ENCODE data around the gene CCDC9B. TPM values are rescaled to one million over a fixed set of nuclear protein-coding genes. Genes with fewer than 3 reads are reported as not detected.
A peak's percentile ranks its signal among the peaks of the same experiment; 100 is the strongest.

The CCDC9B gene
- total RNA-seq, 1 experiment from 2014 or later, result 1.4 TPM

DNA sequence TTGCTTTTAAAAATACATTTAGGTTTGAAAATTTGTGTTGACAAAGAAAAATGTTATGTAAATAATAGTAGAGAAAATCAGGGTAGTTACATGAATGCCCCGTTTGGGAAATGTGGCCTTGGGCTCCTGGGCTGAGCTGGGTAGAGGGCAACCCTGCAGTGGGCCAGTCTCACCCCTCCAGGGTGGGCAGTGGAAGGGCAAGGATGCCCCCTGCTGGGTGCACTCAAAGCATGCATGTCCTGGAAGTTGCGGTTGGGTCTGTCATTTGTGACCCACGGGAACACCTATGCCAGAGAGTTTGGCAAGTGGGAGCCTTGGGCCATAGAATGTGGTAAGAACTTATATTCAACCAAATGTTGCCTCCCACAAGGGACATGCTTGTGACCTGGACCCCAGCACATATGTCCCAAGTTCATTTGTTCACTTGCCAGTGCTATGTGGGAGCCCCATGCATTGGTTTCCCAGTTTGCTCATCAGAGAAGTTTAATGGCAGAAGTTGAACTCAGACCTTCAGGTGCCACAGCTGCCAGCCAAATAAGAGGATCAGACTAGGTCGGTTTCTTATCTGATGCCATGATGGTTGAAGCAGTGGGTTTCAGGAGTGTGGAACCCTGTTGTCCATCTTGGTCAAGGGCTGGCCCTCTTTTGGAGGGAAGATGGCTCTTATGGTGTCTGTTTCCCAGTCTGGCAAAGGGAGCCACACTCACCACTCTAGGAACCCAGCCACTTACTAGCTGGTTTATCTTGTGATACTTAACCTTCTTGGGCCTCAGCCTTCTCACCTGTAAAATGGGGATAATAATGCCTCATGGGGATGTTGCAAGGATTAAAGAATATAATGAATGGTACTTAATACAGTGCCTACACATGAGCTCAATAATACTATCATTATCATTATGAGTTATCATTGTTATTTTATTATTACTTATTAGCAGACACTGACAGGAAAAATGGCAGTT, 30.5 kb downstream of the CCDC9B start (continued):
- TF ChIP-seq ZNF532 (CRISPR knock-in tag; IDR thresholded peaks at IDR 0.05; ENCODE audit: borderline replicate concordance), result no peak
- TF ChIP-seq ZNF121 (CRISPR knock-in tag; IDR thresholded peaks at IDR 0.05), result 0 out of 2 replicates have a peak, but pooled peaks have one; percentile 37
- TF ChIP-seq, protein P1, sequence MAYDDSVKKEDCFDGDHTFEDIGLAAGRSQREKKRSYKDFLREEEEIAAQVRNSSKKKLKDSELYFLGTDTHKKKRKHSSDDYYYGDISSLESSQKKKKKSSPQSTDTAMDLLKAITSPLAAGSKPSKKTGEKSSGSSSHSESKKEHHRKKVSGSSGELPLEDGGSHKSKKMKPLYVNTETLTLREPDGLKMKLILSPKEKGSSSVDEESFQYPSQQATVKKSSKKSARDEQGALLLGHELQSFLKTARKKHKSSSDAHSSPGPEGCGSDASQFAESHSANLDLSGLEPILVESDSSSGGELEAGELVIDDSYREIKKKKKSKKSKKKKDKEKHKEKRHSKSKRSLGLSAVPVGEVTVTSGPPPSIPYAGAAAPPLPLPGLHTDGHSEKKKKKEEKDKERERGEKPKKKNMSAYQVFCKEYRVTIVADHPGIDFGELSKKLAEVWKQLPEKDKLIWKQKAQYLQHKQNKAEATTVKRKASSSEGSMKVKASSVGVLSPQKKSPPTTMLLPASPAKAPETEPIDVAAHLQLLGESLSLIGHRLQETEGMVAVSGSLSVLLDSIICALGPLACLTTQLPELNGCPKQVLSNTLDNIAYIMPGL (CRISPR knock-in tag; IDR thresholded peaks at IDR 0.05), result no peak
- TF ChIP-seq SP1 (CRISPR knock-in tag; conservative IDR thresholded peaks at IDR 0.05), result peak; percentile 34; the same call in 1 of the 2 replicates

- TF ChIP-seq ZNF138 (CRISPR knock-in tag; conservative IDR thresholded peaks at IDR 0.05), result no peak
- TF ChIP-seq SOX15 (CRISPR knock-in tag; IDR thresholded peaks at IDR 0.05), result no peak
- TF ChIP-seq, protein P2, sequence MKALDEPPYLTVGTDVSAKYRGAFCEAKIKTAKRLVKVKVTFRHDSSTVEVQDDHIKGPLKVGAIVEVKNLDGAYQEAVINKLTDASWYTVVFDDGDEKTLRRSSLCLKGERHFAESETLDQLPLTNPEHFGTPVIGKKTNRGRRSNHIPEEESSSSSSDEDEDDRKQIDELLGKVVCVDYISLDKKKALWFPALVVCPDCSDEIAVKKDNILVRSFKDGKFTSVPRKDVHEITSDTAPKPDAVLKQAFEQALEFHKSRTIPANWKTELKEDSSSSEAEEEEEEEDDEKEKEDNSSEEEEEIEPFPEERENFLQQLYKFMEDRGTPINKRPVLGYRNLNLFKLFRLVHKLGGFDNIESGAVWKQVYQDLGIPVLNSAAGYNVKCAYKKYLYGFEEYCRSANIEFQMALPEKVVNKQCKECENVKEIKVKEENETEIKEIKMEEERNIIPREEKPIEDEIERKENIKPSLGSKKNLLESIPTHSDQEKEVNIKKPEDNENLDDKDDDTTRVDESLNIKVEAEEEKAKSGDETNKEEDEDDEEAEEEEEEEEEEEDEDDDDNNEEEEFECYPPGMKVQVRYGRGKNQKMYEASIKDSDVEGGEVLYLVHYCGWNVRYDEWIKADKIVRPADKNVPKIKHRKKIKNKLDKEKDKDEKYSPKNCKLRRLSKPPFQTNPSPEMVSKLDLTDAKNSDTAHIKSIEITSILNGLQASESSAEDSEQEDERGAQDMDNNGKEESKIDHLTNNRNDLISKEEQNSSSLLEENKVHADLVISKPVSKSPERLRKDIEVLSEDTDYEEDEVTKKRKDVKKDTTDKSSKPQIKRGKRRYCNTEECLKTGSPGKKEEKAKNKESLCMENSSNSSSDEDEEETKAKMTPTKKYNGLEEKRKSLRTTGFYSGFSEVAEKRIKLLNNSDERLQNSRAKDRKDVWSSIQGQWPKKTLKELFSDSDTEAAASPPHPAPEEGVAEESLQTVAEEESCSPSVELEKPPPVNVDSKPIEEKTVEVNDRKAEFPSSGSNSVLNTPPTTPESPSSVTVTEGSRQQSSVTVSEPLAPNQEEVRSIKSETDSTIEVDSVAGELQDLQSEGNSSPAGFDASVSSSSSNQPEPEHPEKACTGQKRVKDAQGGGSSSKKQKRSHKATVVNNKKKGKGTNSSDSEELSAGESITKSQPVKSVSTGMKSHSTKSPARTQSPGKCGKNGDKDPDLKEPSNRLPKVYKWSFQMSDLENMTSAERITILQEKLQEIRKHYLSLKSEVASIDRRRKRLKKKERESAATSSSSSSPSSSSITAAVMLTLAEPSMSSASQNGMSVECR (CRISPR knock-in tag; IDR thresholded peaks at IDR 0.05; ENCODE audit: borderline replicate concordance), result no peak
- no peak for TF ChIP-seq MXD4 (CRISPR knock-in tag; IDR thresholded peaks at IDR 0.05; ENCODE audit: borderline replicate concordance)
- no peaks in the 10 kb centered on the region for H3K36me3 Mint-ChIP-seq
- H3K4me3 Mint-ChIP-seq, result no peak overlapping the region
- POLR2A ChIA-PET, result interaction anchor here (1.5 kb wide), 1 partner anchor 30 kb away, joined by 8 read pairs; no protein-coding TSS in a partner anchor
- no peak for DNase-seq (ENCODE audit: low spot score)
- peaks cover 13% of the 10 kb centered on the region for H3K27me3 Mint-ChIP-seq (ENCODE audit: low read depth)
- CTCF ChIA-PET, result interaction anchor here (0.5 to 17.8 kb wide), 23 partner anchors 8 to 269 kb away, joined by 3 to 690 read pairs (median 5); partner anchors contain the start of genes ANKRD63, CCDC9B, INAFM2 and PAK6
- H3K9me3 Mint-ChIP-seq, result no peaks in the 10 kb centered on the region
- peaks cover 35% of the 10 kb centered on the region for H3K4me1 Mint-ChIP-seq
- H3K27ac Mint-ChIP-seq, result no peak overlapping the region
- ATAC-seq, result no peak
Observed at GRCh38 chr15:40309344-40309862, 31.3 kb downstream of the CCDC9B start.

Data from WTC11 (cell line).